Activated naive CD4-positive, alpha-beta T cell treated with anti-CD3 and anti-CD28 coated beads for 36 hours (primary cell): ENCODE results near the gene NFKB1. TPM values are rescaled to one million over a fixed set of nuclear protein-coding genes. Genes with fewer than 3 reads are reported as not detected.
"Not testable (repeated sequence)": the region's sequence is repeated elsewhere in the genome, so short reads cannot be mapped to it uniquely, and the experiment has no call there.

ENCODE experiments used
- CTCF ChIA-PET: fragments of 350-600 bp; sonication (Branson Sonifier 250); formaldehyde crosslinking; loops from one replicate; lab custom pipeline; 2021; ENCODE audit warnings: antibody characterized with exemption; lab: Charles Lee
- DNase-seq: peaks from one replicate; pipeline ENCODE4 v3.0.0-alpha.2; 2020
- H3K27ac Mint-ChIP-seq: one replicate; pipeline ENCODE4 v1.8.0; 2021; ENCODE audit warnings: mild to moderate bottlenecking, mixed read lengths
- H3K27me3 Mint-ChIP-seq: one replicate; pipeline ENCODE4 v1.8.0; 2021; ENCODE audit warnings: low read depth, mixed read lengths
- H3K36me3 Mint-ChIP-seq: one replicate; pipeline ENCODE4 v1.8.0; 2021; ENCODE audit warnings: low read depth, mixed read lengths
- H3K4me1 Mint-ChIP-seq: one replicate; pipeline ENCODE4 v1.8.0; 2021; ENCODE audit warnings: low read depth, mixed read lengths
- H3K4me3 Mint-ChIP-seq: one replicate; pipeline ENCODE4 v1.8.0; 2021; ENCODE audit warnings: mild to moderate bottlenecking, moderate library complexity, mixed read lengths
- H3K9me3 Mint-ChIP-seq: one replicate; pipeline ENCODE4 v1.8.0; 2021; ENCODE audit warnings: mixed read lengths
- intact Hi-C: fragments of 100-400 bp; cut with micrococcal nuclease; formaldehyde crosslinking; loops from one replicate; pipeline ENCODE4 v1.15.1; 2023
- total RNA-seq, 2 experiments: library from RNA; stranded (reverse); gene quantifications; one replicate each; pipeline ENCODE4 v1.2.3, GENCODE V29; 2021

The NFKB1 gene
- total RNA-seq, 2 experiments from 2014 or later, result 121 to 134 TPM

DNA sequence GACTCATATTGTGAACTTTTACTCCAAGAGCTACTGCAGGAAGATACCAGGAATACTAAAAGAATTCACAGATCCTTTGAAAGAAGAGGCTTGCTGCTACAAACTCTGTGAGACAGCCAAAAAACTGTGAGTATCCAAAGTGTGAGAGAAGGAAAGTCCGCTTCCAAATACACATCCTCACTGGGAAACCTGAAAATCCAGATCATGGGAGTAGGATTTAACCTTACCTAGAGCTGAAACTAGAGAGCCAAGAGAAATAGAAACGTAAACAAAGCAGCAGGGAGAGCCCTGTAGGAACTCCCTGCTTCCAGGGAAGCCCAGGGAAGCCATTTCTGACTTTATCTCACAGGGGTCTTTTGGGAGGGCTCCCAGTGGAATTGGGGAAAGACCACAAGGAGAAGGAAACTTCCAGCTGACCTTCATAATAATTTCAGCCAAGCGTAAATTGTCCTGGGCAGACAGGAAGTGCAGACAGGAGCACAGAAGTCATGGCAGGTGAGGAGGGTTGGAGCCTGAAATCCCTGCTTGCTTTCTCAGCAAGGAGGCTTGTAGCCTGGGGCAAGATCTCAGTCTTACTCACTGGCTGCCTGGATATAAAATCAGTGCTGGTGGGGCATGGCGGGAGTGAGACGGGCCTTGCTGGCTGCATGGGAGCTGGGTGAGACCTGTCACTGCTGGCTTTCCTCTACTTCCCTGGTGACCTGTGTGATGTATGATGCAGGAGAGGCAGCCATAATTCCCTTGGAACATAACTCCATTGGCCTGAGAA, 26.2 kb upstream of the NFKB1 start:
- CTCF ChIA-PET, result interaction anchor here (0.6 kb wide), 1 partner anchor 281 kb away, joined by 3 read pairs; no protein-coding TSS in a partner anchor
- Mint-ChIP-seq H3K36me3 (no peaks in the 10 kb centered on the region), H3K27me3 (no peaks in the 10 kb centered on the region), H3K4me3 (no peak overlapping the region), H3K27ac (no peak overlapping the region), H3K4me1 (peaks cover 18% of the 10 kb centered on the region), H3K9me3 (peaks cover 17% of the 10 kb centered on the region)
- no peak for DNase-seq
- intact Hi-C loops, result no loop called here

DNA sequence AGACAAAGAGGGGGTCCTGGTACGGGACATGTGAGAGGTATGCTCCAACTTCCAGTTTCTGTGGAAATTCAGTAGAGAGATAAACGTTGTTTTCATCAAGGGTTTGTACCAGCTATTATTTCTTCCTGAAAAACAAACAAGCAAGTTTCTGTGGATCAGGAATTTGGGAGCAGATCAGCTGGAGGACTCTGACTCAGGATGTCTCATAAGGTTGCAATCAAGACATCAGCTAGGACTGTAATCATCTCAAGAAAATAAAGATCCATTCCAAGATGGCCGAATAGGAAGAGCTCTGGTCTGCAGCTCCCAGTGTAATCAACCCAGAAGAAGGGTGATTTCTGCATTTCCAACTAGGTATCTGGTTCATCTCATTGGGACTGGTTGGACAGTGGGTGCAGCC, 23.5 kb upstream of the NFKB1 start:
- Mint-ChIP-seq H3K27ac (peak overlapping the region; percentile 64), H3K4me1 (peaks cover 9% of the 10 kb centered on the region), H3K4me3 (no peak overlapping the region), H3K27me3 (no peaks in the 10 kb centered on the region), H3K9me3 (peaks cover 23% of the 10 kb centered on the region), H3K36me3 (no peaks in the 10 kb centered on the region)
- CTCF ChIA-PET, result interaction anchor here (0.7 to 0.8 kb wide), 3 partner anchors 10 to 564 kb away, joined by 3 to 4 read pairs (median 3); no protein-coding TSS in a partner anchor
- intact Hi-C loops, result no loop called here
- DNase-seq, result no peak

DNA sequence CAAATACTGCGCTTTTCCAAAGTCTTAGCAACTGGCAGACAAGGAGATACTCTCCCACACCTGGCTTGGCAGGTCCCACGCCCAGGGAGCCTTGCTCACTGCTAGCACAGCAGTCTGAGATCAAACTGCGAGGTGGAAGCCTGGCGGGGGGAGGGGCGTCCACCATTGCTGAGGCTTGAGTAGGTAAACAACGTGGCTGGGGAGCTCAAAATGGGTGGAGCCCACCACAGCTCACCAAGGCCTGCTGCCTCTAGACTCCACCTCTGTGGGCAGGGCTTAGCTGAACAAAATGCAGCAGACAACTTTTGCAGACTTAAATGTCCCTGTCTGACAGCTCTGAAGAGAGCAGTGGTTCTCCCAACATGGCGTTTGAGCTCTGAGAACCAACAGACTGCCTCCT, 23.0 kb upstream of the NFKB1 start:
- H3K4me3 Mint-ChIP-seq, result no peak overlapping the region
- peaks cover 7% of the 10 kb centered on the region for H3K4me1 Mint-ChIP-seq
- H3K27ac Mint-ChIP-seq, result no peak overlapping the region
- H3K9me3 Mint-ChIP-seq, result peaks cover 23% of the 10 kb centered on the region
- no peaks in the 10 kb centered on the region for H3K27me3 Mint-ChIP-seq
- intact Hi-C loops, result no loop called here
- H3K36me3 Mint-ChIP-seq, result no peaks in the 10 kb centered on the region
- no peak for DNase-seq
- CTCF ChIA-PET, result interaction anchor here (0.7 kb wide), 1 partner anchor 563 kb away, joined by 3 read pairs; no protein-coding TSS in a partner anchor

DNA sequence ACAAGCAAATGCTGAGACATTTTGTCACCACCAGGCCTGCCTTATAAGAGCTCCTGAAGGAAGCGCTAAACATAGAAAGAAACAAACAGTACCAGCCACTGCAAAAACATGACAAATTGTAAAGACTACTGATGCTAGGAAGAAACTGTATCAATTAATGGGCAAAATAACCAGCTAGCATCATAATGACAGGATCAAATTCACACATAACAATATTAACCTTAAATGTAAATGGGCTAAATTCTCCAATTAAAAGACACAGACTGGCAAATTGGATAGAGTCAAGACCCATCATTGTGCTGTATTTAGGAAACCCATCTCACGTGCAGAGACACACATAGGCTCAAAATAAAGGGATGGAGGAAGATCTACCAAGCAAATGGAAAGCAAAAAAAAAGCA, 21.3 kb upstream of the NFKB1 start:
- H3K27me3 Mint-ChIP-seq, H3K4me3 Mint-ChIP-seq, H3K4me1 Mint-ChIP-seq, H3K27ac Mint-ChIP-seq, intact Hi-C loops, H3K36me3 Mint-ChIP-seq, CTCF ChIA-PET, DNase-seq: not testable (repeated sequence)
- H3K9me3 Mint-ChIP-seq, result peaks cover 23% of the 10 kb centered on the region

DNA sequence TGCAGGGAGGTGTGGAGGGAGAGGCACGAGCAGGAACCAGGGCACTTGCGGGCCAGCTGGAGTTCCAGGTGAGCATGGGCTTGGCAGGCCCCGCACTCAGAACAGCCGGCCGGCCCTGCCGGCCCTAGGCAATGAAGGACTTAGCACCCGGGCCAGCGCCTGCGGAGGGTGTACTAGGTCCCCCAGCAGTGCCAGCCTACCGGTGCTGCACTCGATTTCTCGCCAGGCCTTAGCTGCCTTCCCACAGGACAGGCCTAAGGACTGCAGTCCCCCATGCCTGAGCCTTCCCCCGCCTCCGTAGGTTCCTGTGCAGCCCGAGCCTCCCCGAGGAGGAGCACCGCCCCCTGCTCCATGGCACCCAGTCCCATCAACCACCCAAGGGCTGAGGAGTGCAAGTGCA, 18.0 kb upstream of the NFKB1 start:
- DNase-seq, result no peak
- intact Hi-C loops, result no loop called here
- Mint-ChIP-seq H3K27me3 (no peaks in the 10 kb centered on the region), H3K27ac (no peak overlapping the region), H3K9me3 (peaks cover 19% of the 10 kb centered on the region), H3K4me1 (peaks cover 4% of the 10 kb centered on the region), H3K36me3 (no peaks in the 10 kb centered on the region), H3K4me3 (no peak overlapping the region)
- CTCF ChIA-PET, result no interaction called here

DNA sequence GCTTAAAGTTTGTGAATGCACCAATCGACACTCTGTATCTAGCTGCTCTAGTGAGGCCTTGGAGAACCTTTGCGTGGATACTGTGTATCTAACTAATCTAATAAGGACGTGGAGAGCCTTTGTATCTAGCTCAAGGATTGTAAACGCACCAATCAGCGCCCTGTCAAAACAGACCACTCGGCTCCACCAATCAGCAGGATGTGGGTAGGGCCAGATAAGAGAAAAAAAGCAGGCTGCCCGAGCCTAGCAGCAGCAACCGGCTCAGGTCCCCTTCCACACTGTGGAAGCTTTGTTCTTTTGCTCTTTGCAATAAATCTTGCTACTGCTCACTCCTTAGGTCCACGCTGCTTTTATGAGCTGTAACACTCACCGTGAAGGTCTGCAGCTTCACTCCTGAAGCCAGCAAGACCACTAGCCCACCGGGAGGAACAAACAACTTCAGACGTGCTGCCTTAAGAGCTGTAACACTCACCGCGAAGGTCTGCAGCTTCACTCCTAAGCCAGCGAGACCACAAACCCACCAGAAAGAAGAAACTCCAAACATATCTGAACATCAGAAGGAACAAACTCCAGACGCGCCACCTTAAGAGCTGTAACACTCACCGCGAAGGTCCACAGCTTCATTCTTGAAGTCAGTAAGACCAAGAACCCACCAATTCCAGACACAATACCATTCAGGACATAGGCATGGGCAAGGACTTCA, 17.0 kb upstream of the NFKB1 start:
- intact Hi-C loops, CTCF ChIA-PET, H3K27ac Mint-ChIP-seq, H3K36me3 Mint-ChIP-seq, H3K4me1 Mint-ChIP-seq, DNase-seq, H3K27me3 Mint-ChIP-seq: not testable (repeated sequence)
- Mint-ChIP-seq H3K4me3 (peak overlapping the region; percentile 2), H3K9me3 (peaks cover 18% of the 10 kb centered on the region)

DNA sequence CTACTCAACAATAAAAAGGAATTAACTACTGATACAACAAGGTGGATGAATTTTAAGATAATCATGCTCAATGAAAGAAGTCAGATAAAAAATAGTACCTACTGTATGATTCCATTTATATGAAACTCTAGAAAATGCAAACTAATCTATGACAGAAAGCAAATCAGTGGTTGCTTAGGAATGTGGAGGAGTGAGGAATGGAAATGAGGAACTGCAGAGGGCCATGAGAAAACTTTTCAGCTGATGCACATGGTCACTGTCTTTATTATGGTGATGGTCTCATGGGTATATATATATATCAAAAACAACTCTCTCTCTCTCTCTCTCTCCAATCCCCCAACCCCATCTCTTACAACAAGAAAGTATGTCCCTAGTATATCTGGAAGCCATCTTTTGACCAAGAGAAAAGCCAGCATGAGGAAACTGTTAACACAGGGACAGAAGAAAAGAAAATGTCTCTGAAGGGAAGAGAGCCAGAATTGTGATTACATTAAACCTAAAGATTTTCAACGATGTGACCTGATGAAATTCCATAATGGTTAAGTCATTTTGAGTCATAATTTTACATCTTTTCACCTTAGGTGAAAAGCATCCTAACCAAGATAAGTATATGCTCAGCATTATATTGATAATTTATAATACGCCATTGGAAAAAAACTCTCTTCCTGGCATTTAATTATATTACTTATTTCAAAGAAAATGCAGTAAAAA, 8.5 kb upstream of the NFKB1 start:
- Mint-ChIP-seq H3K27ac (no peak overlapping the region), H3K9me3 (no peaks in the 10 kb centered on the region), H3K27me3 (no peaks in the 10 kb centered on the region), H3K4me1 (peaks cover 25% of the 10 kb centered on the region), H3K4me3 (no peak overlapping the region), H3K36me3 (no peaks in the 10 kb centered on the region)
- DNase-seq, result no peak
- CTCF ChIA-PET, result no interaction called here
- intact Hi-C loops, result no loop called here

DNA sequence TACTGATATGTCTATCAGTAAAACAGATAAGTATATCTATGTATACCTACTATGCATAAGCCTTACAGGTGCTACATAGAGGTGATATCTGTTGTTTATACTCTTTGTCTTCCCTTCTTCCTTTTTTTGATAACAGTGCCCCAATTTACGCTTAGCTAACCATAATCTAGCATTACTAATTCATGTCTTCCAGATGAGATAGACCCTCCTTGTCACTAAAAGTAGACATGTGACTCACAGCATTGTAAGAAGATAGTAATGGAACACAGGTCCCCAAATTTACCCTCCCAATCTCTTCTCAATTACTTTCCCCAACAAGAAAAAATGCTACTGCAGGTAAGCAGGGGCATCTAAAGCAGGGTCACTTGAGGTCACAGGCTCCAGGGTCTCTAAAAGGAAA, 7.9 kb upstream of the NFKB1 start:
- no peaks in the 10 kb centered on the region for H3K36me3 Mint-ChIP-seq
- intact Hi-C loops, result no loop called here
- H3K4me3 Mint-ChIP-seq, result no peak overlapping the region
- H3K27me3 Mint-ChIP-seq, result no peaks in the 10 kb centered on the region
- H3K9me3 Mint-ChIP-seq, result no peaks in the 10 kb centered on the region
- H3K4me1 Mint-ChIP-seq, result peaks cover 25% of the 10 kb centered on the region
- DNase-seq, result no peak
- H3K27ac Mint-ChIP-seq, result no peak overlapping the region
- CTCF ChIA-PET, result no interaction called here

DNA sequence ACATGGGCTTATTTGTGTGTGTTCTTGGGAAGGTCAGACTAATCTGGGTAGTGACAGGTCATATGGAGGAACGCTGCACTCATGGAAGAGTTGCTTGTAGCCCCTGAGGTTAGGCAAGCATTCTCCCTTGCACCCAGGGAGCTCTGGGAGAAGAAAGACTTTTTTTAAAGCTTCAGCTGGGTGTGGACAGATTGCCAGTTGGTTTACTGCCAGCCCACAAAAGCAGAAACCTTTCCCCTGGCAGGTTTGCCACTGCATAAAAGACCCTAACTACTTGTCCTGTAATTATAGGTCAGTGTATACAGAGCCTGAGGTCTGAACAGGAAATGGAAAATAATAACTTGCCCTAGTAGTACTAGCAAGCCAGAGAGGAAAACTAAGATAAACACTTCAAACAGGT, 7.4 kb upstream of the NFKB1 start:
- peaks cover 25% of the 10 kb centered on the region for H3K4me1 Mint-ChIP-seq
- CTCF ChIA-PET, result no interaction called here
- no peaks in the 10 kb centered on the region for H3K27me3 Mint-ChIP-seq
- H3K9me3 Mint-ChIP-seq, result peaks cover 3% of the 10 kb centered on the region
- no peak overlapping the region for H3K27ac Mint-ChIP-seq
- intact Hi-C loops, result loop anchor here (2.0 kb wide), 1 partner anchor 25 kb away; no protein-coding TSS in a partner anchor
- no peak overlapping the region for H3K4me3 Mint-ChIP-seq
- H3K36me3 Mint-ChIP-seq, result no peaks in the 10 kb centered on the region
- DNase-seq, result no peak

DNA sequence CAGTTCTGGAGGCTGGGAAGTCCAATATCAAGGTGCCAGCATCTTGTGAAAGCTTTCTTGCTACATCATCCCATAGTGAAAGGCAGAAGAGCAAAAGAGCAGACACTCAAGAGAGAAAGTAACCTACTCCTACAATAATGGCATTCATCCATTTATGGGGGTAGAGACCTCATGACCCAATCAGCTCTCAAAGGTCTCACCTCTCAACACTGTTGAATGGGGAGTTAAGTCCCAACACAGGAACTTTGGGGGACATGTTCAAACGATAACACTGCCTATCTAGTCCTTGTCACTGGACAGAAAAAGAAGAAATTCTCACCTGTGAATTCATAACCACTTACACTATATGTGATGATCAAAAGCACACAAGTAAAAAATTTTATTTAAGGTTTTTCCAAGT, 6.6 kb upstream of the NFKB1 start:
- H3K9me3 Mint-ChIP-seq, result peaks cover 8% of the 10 kb centered on the region
- intact Hi-C loops, result loop anchor here (2.0 kb wide), 1 partner anchor 26 kb away; no protein-coding TSS in a partner anchor
- H3K27me3 Mint-ChIP-seq, result no peaks in the 10 kb centered on the region
- H3K36me3 Mint-ChIP-seq, result no peaks in the 10 kb centered on the region
- peaks cover 25% of the 10 kb centered on the region for H3K4me1 Mint-ChIP-seq
- no peak overlapping the region for H3K27ac Mint-ChIP-seq
- H3K4me3 Mint-ChIP-seq, result no peak overlapping the region
- DNase-seq, result no peak
- CTCF ChIA-PET, result no interaction called here

DNA sequence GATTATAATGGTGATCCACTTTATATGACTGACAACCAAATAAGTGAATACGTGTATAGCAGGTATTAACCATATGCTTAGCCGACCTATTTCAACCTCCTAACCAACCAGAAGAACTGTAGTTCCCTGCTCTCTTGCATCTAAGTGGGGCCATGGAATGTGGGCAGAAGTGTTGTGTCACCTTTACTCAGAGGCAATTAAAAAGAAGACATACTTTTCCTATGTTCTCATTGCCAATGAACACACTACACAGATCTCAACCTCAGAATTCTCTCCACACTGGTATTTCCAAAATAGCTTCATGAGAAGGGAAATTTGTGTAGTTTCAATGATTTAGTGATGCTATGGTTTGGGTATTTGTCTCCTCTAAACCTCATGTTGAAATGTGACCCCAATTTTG, 3.2 kb upstream of the NFKB1 start:
- no peak for DNase-seq
- Mint-ChIP-seq H3K27me3 (no peaks in the 10 kb centered on the region), H3K4me1 (peaks cover 18% of the 10 kb centered on the region), H3K4me3 (no peak overlapping the region), H3K9me3 (peaks cover 8% of the 10 kb centered on the region), H3K36me3 (peaks cover 8% of the 10 kb centered on the region), H3K27ac (no peak overlapping the region)
- CTCF ChIA-PET, result no interaction called here
- intact Hi-C loops, result no loop called here

DNA sequence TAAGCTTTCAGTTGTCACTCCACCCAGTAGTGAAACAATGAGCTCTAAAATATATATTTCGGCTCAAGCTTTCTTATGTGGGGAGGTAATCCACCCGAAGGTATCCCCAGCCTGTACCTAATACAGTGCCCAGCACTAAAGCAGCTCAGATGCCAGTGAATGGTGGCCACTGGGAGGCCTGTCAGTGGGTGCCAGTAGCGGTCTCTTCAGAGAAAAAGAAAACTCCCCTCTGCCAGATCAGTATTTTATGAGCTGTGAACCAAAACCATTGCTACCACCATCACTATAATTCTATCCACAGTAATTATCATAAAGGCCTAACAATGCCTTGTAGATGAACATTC, 835 bp upstream of the NFKB1 start:
- CTCF ChIA-PET, result interaction anchor here (0.5 to 1.6 kb wide), 14 partner anchors 20 to 313 kb away, joined by 3 to 6 read pairs (median 4); no protein-coding TSS in a partner anchor

More for the DNA sequence above, 835 bp upstream of the NFKB1 start:
- peak overlapping the region; percentile 73 for H3K4me3 Mint-ChIP-seq
- H3K27ac Mint-ChIP-seq, result peak overlapping the region; percentile 87
- peaks cover 15% of the 10 kb centered on the region for H3K4me1 Mint-ChIP-seq
- peak; percentile 49 for DNase-seq
- peaks cover 26% of the 10 kb centered on the region for H3K36me3 Mint-ChIP-seq
- intact Hi-C loops, result loop anchor here (2.0 kb wide), 1 partner anchor 576 kb away; the partner anchor contains the start of gene SLC9B2
- no peaks in the 10 kb centered on the region for H3K27me3 Mint-ChIP-seq
- H3K9me3 Mint-ChIP-seq, result peaks cover 8% of the 10 kb centered on the region
